GM18861 (cell line): ENCODE data around the gene SORCS2.

Experiments used
- ATAC-seq: cut with Tn5 transposase; IDR thresholded peaks from one replicate; pipeline ENCODE4 v1.9.1; 2021; ENCODE audit not compliant: unreplicated experiment

Gene SORCS2

DNA sequence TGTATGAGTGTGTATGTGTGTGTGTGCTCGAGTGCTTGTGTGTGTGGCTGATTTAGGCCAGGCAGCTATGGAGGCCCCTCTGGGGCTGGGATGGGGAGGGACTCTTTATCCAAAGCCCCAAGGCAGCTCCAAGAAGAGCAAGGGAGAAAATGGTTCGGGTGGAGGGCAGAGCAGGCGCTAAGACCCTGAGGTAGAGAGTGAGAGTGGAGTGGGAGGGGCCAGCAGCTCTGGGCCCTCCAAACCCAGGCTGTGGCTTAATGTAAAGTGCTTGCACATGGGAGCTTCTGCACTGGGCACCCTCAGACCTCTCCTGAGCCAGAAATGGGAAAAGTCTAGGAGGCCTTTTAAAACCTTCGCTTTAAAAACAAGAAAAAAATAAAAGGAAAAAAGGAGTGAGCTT lies 475.9 kb downstream of the SORCS2 start:
- no peak for ATAC-seq

- no peak for ATAC-seq
These were observed 476.5 kb downstream of the SORCS2 start for GRCh38 chr4:7668826-7669225.

- ATAC-seq, result no peak
These were observed 480.3 kb downstream of the SORCS2 start for GRCh38 chr4:7672601-7673000.

DNA sequence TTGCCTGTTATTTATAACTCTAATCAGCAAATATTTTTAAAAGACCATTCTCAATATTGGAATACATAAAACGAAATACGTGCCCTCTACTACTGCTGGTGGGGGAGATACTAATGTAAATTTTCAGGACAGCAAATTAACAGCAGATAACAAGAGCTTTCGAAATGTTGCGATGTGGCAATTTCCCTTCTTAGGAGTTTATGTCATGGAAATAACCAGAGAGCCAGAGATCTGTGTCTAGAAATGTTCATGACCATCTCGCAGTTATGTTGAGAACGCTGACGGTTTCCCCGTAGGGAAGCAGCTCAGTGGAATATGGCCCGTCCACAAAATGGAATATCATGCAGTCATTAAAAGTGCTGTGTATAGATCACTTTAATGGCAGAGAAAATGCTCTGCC lies 480.8 kb downstream of the SORCS2 start:
- ATAC-seq, result no peak

GRCh38 chr4:7674706-7675105 lies 482.4 kb downstream of the SORCS2 start:
- no peak for ATAC-seq

- ATAC-seq, result no peak
These were observed 482.8 kb downstream of the SORCS2 start for GRCh38 chr4:7675136-7675535.

- no peak for ATAC-seq
These were observed 483.4 kb downstream of the SORCS2 start for GRCh38 chr4:7675612-7676320.

DNA sequence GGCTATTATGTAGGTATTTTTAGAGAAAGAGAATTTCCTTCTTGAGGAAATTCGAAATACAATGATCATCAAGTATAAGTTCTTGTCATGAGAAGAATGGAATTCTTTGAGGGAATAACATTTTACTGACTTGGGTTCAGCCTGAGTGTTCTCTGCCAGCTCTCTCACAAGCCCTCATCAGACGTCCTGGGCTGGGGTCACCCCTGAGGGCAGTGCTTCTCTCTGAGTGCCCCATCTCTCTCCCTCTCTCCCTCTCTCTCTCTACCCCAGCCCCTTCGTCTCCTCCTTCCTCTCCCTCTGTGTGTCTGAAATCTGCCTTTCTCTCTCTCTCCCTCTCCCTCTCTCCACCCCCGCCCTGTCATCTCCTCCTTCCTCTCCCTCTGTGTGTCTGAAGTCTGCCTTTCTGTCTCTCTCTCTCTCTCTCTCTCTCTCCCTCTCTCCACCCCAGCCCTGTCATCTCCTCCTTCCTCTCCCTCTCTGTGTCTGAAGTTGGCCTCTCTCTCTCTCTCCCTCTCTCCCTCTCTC lies 484.1 kb downstream of the SORCS2 start:
- no peak for ATAC-seq

DNA sequence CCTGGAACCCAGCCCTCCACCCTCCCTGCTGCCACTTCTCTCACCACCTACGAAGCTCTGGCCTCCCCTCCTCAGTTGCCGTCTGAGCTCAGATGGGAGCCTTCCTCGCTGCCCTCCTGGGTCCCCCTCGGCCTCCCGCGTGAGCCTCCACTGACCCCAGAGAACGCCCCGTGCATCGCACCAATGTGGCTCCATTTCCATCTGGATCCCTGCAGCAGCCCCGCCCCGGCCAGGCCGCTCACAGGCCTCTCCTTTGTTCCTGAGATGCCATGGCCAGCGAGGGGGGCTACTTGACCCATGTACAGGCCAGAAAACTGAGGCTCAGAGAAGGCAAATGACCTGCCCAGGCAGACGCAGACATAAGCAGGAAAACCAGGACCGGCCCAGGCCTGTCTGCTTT lies 484.7 kb downstream of the SORCS2 start:
- ATAC-seq, result no peak

- ATAC-seq, result no peak
These were observed 485.5 kb downstream of the SORCS2 start for GRCh38 chr4:7677799-7678301.

DNA sequence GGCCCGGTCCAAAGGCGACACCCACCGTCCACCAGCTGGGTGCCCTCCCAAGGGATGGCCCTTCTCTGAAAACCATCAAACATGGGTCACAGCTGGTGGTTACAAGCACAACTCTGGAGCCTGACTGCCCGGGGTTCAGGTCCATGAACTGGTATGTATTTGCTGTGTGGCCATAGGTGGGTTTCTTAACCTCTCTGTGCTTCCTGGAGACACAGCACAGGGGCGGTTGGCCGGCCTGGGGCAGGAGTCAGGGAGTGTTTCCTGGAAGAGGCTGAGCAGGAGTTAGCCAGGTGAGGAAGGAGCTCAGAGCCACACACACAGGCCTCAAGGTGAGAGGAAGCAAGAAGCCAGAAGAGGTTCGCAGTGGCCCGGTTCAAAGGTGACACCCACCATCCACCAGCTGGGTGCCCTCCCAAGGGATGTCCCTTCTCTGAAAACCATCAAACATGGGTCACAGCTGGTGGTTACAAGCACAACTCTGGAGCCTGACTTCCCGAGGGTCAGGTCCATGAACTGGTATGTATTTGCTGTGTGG lies 486.0 kb downstream of the SORCS2 start:
- no peak for ATAC-seq

GRCh38 chr4:7679406-7680040 lies 487.2 kb downstream of the SORCS2 start:
- ATAC-seq, result no peak

DNA sequence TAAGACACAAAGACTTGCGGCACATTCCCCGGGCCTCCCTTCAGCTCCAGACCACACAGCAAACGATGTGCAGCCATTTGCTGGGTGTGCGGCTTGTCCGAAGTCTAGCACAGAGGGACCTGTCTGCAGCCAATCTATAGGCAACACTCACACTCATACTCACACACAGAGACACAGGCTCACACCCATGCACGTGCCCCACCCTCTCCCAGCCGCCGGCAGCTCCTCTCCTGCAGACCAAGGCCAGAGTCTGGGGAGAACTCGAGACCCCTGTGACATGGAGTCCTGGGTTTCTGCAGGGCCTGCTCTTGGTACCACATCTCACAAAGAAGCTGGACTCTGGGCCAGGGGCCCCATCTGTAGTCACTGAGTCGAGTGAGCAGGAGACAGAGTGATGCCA lies 487.8 kb downstream of the SORCS2 start:
- no peak for ATAC-seq

DNA sequence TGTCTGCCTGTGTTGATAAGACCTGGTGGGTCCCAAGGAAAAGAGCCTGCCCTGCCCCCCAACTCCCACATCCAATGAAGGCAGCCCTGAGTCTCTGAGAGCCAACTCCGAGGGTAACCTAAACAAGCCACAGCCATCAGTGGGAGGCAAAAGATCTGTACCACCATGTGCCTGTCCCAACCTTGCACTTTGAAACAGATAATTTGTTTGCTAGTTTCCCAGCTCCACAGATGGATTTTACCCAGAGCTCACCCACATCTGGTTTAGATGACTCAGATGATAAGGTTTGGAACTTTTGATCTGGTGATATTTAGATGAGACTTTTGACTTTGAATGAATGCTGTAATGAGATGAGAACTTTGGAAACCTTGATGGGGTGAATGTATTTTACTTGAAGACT lies 488.4 kb downstream of the SORCS2 start:
- no peak for ATAC-seq

DNA sequence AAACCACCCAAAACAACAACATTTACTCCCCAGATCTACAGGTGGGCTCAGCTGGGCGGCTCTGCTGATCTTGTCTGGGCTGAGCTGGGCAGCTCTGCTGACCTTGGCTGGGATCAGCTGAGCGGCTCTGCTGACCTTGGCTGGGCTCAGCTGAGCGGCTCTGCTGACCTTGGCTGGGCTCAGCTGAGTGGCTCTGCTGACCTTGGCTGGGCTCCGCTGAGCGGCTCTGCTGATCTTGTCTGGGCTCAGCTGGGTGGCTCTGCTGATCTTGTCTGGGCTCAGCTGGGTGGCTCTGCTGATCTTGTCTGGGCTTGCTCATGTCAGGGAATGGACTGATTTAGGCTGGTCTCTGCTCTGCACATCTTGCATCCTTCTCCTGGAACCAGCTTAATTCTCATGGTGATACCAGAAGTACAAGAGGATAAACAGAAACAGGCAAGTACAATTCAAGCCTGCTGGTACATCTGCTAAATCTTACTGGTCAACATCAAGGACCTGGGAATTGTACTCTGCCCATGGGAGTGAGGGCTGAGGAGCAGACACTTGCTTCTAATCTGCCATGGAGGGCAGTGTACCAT lies 490.9 kb downstream of the SORCS2 start:
- no peak for ATAC-seq

- ATAC-seq, result no peak
These were observed 492.0 kb downstream of the SORCS2 start for GRCh38 chr4:7684294-7684693.

GRCh38 chr4:7686070-7686870 lies 493.9 kb downstream of the SORCS2 start:
- no peak for ATAC-seq

GRCh38 chr4:7687006-7687405 lies 494.7 kb downstream of the SORCS2 start:
- ATAC-seq, result no peak

- no peak for ATAC-seq
These were observed 495.5 kb downstream of the SORCS2 start for GRCh38 chr4:7687796-7688195.

GRCh38 chr4:7689773-7690693 lies 497.7 kb downstream of the SORCS2 start:
- ATAC-seq, result no peak
